HepG2 (cell line): Measurements from ENCODE around the gene NFKBIZ. TPM values are rescaled to one million over a fixed set of nuclear protein-coding genes. Genes with fewer than 3 reads are reported as not detected.

Experiments
- ATAC-seq: fragments of 200-7000 bp; cut with Tn5 transposase; 3 replicates; pipeline ENCODE4 v1.9.1; 2020; ENCODE audit warnings: mild to moderate bottlenecking, moderate library complexity
- BruUV-seq: library from RNA; stranded (reverse); fragments of 400-500 nt; replicated peaks from 2 replicates; lab custom pipeline; 2021; lab: Mats Ljungman, UMichigan
- CTCF ChIA-PET: fragments of 300-600 bp; formaldehyde crosslinking; extraction: SDS; loops from one replicate; lab custom pipeline; 2021; ENCODE audit warnings: low total read pairs, inconsistent platforms, low intra/inter-chr PET ratio; lab: Yijun Ruan, JAX
- POLR2A ChIA-PET: fragments of 350-600 bp; sonication (Branson Sonifier 250); formaldehyde crosslinking; loops from one replicate; lab custom pipeline; 2020; ENCODE audit warnings: antibody characterized with exemption, inconsistent platforms; lab: Yijun Ruan, JAX
- DNase-seq: peaks from one replicate; pipeline ENCODE4 v3.0.0-alpha.2; 2015; ENCODE audit warnings: low spot score
- FAIRE-seq: peaks from 3 replicates; lab custom pipeline; 2011; peaks lifted over from hg19 to GRCh38; lab: Jason Lieb, UNC
- H2AFZ ChIP-seq: one replicate; pipeline ENCODE4 v1.6.1; 2011; ENCODE audit warnings: low read length, inconsistent platforms
- H3K27ac ChIP-seq: fragments of 300-600 bp; 3 replicates; pipeline ENCODE4 v1.8.0; 2011; ENCODE audit warnings: mixed run types, mild to moderate bottlenecking, mixed read lengths, low read length, inconsistent platforms; ENCODE audit not compliant: insufficient read depth; ENCODE audit errors: extremely low read length
- H3K27me3 ChIP-seq, 2 experiments: fragments of 200-600 bp in 1 of 2; 2 replicates in 1 of 2; 3 replicates in 1 of 2; pipeline versions ENCODE4 v1.6.0 to v1.8.0; 2011; ENCODE audit warnings: low read length in 2 of 2, mild to moderate bottlenecking in 2 of 2, moderate library complexity in 2 of 2, inconsistent platforms in 1 of 2; ENCODE audit not compliant: insufficient read depth in 2 of 2, control insufficient read depth in 1 of 2
- H3K36me3 ChIP-seq, 2 experiments: fragments of 200-600 bp in 1 of 2; replicated peaks in 1 of 2; 2 replicates in 1 of 2; 3 replicates in 1 of 2; pipeline versions ENCODE4 v1.5.1 to v1.8.0; 2011; ENCODE audit warnings: low read length in 2 of 2, inconsistent platforms in 1 of 2; ENCODE audit not compliant: insufficient read depth in 2 of 2, control insufficient read depth in 1 of 2
- H3K4me1 ChIP-seq: 2 replicates; pipeline ENCODE4 v1.5.1; 2012; ENCODE audit warnings: low read length, inconsistent platforms; ENCODE audit not compliant: insufficient read depth
- H3K4me2 ChIP-seq: 2 replicates; pipeline ENCODE4 v1.6.0; 2011; ENCODE audit warnings: low read depth, low read length, inconsistent platforms
- H3K4me3 ChIP-seq, 3 experiments: fragments of 200-600 bp in 1 of 3; sonication (generic), shearing (Covaris generic) in 1 of 3; replicated peaks in 1 of 3; 2 replicates each; pipeline ENCODE4 v1.5.1; 2011 to 2016; ENCODE audit warnings: low read length in 3 of 3, inconsistent platforms in 2 of 3, low read depth in 2 of 3, mild to moderate bottlenecking in 2 of 3, control low read depth in 1 of 3, mixed read lengths in 1 of 3; ENCODE audit not compliant: insufficient read depth in 1 of 3
- H3K79me2 ChIP-seq: one replicate; pipeline ENCODE4 v1.6.1; 2011; ENCODE audit warnings: low read length, inconsistent platforms; ENCODE audit not compliant: insufficient read depth
- H3K9ac ChIP-seq: 2 replicates; pipeline ENCODE4 v1.6.0; 2011; ENCODE audit warnings: mild to moderate bottlenecking, low read depth, low read length, inconsistent platforms; ENCODE audit not compliant: insufficient read depth
- H3K9me3 ChIP-seq: 2 replicates; pipeline ENCODE4 v1.5.1; 2012; ENCODE audit warnings: mild to moderate bottlenecking, low read length
- H4K20me1 ChIP-seq: 2 replicates; pipeline ENCODE4 v1.6.0; 2011; ENCODE audit warnings: inconsistent platforms, mild to moderate bottlenecking, low read length, moderate library complexity; ENCODE audit not compliant: insufficient read depth
- BATF2 ChIP-seq: sonication (generic); formaldehyde crosslinking; IDR thresholded peaks from 2 replicates; pipeline ENCODE4 v1.8.0; 2022; ENCODE audit warnings: mild to moderate bottlenecking, missing genetic modification reagents, moderate library complexity
- DBP ChIP-seq: sonication (generic); formaldehyde crosslinking; IDR thresholded peaks from 2 replicates; pipeline ENCODE4 v1.4.0; 2020; ENCODE audit warnings: missing genetic modification reagents; ENCODE audit errors: not compliant biosample characterization
- FOSL2 ChIP-seq: sonication (generic); formaldehyde crosslinking; IDR thresholded peaks from 2 replicates; pipeline ENCODE4 v1.4.0; 2020; ENCODE audit warnings: missing genetic modification reagents
- KIAA2018 ChIP-seq: sonication (generic); formaldehyde crosslinking; IDR thresholded peaks from 2 replicates; pipeline ENCODE4 v1.5.0; 2020; ENCODE audit warnings: mild to moderate bottlenecking, missing genetic modification reagents, borderline replicate concordance
- KLF11 ChIP-seq: IDR thresholded peaks from 2 replicates; pipeline ENCODE4 v1.6.1; 2016; ENCODE audit warnings: missing compliant biosample characterization
- RFX5 ChIP-seq: IDR thresholded peaks from 2 replicates; pipeline ENCODE4 v1.6.1; 2011; ENCODE audit warnings: low read depth, low read length, improper control_type of control experiment
- SETDB1 ChIP-seq: sonication (generic); formaldehyde crosslinking; IDR thresholded peaks from 2 replicates; pipeline ENCODE4 v1.5.1; 2020; ENCODE audit warnings: missing genetic modification reagents, mild to moderate bottlenecking, borderline replicate concordance
- SMAD9 ChIP-seq: sonication (generic); formaldehyde crosslinking; IDR thresholded peaks from 2 replicates; pipeline ENCODE4 v1.5.1; 2020; ENCODE audit warnings: mild to moderate bottlenecking, missing genetic modification reagents
- TBX2 ChIP-seq: sonication (generic); formaldehyde crosslinking; IDR thresholded peaks from 2 replicates; pipeline ENCODE4 v1.5.0; 2020; ENCODE audit warnings: missing genetic modification reagents, mild to moderate bottlenecking, borderline replicate concordance
- TRAFD1 ChIP-seq: sonication (generic); formaldehyde crosslinking; IDR thresholded peaks from 2 replicates; pipeline ENCODE4 v1.5.1; 2020; ENCODE audit warnings: missing genetic modification reagents, mild to moderate bottlenecking, borderline replicate concordance
- ZBTB42 ChIP-seq: sonication (generic); formaldehyde crosslinking; IDR thresholded peaks from 2 replicates; pipeline ENCODE4 v1.5.0; 2020; ENCODE audit warnings: mild to moderate bottlenecking, missing genetic modification reagents
- ZNF782 ChIP-seq: sonication (generic); formaldehyde crosslinking; IDR thresholded peaks from 2 replicates; pipeline ENCODE4 v1.4.0; 2020; ENCODE audit warnings: missing genetic modification reagents, mild to moderate bottlenecking, borderline replicate concordance
- WGBS: methylation state at CpG from one replicate; pipeline ENCODE4 v1.1.6; 2017; ENCODE audit warnings: low lambda C conversion rate; 5-methylcytosine and 5-hydroxymethylcytosine counted together
- in situ Hi-C: cut with HindIII; loops from 2 replicates; pipeline ENCODE4 v1.10.0; 2017; ENCODE audit warnings: low pct_unique_long_range_greater_than_20kb; ENCODE audit not compliant: extremely low pct_ligation_motif_present
- intact Hi-C: fragments of 100-400 bp; cut with micrococcal nuclease; formaldehyde crosslinking; loops from one replicate; pipeline ENCODE4 v1.10.0; 2022; ENCODE audit not compliant: unreplicated experiment
- polyA plus RNA-seq, 8 experiments: library from polyadenylated mRNA; depleted of rRNA in 3 of 8; stranded (reverse) in 7 of 8; unstranded in 1 of 8; fragments of >200 nt; fragmentation: Illumina TruSeq in 4 of 8; extraction: Trizol in 4 of 8; gene quantifications; 2 replicates each; pipeline versions ENCODE4 v1.2.1 to v1.2.3, GENCODE V29; 2011 to 2016; ENCODE audit warnings: low read depth in 4 of 8, missing spikeins in 1 of 8, mixed read lengths in 1 of 8; ENCODE audit not compliant: insufficient read depth in 1 of 8
- total RNA-seq, 5 experiments: library from RNA; depleted of rRNA; stranded (reverse); fragments of >200 nt; fragmentation: Illumina TruSeq; extraction: Trizol; gene quantifications; 2 replicates each; pipeline ENCODE4 v1.2.3, GENCODE V29; 2016; ENCODE audit warnings: low read depth in 1 of 5

The NFKBIZ gene
- total and polyA plus RNA-seq, 2 of the 13 experiments (the other 11 are each of a cell fraction or from before 2014, with no cell fraction given): 25.9 to 60.6 TPM

GRCh38 chr3:101898039-101898438 lies 48.7 kb downstream of the NFKBIZ start (continued):
- TF ChIP-seq KIAA2018 (CRISPR knock-in tag) (no peak), RFX5 (peak; percentile 29; the same call in 1 of the 2 replicates), TBX2 (CRISPR knock-in tag) (no peak)
- TF ChIP-seq, all 625 proteins: peak for 1

- no peaks in the 10 kb centered on the region for H4K20me1 ChIP-seq
- POLR2A ChIA-PET: no interaction called here
- BruUV-seq: no TSS peak
- H2AFZ ChIP-seq: no peak overlapping the region
- ATAC-seq (no peak), DNase-seq (no peak), FAIRE-seq (no peak)
- 2% methylated on average over 5 of the region's 5 CpGs for WGBS
- in situ Hi-C loops: no loop called here
- no peaks in the 10 kb centered on the region for H3K4me1 ChIP-seq
- H3K79me2 ChIP-seq: no peaks in the 10 kb centered on the region
- H3K9ac ChIP-seq: no peak overlapping the region
- intact Hi-C loops: no loop called here
- CTCF ChIA-PET: no interaction called here
- H3K4me2 ChIP-seq: no peak overlapping the region
- H3K9me3 ChIP-seq: no peaks in the 10 kb centered on the region
- H3K36me3 ChIP-seq: no peaks in the 10 kb centered on the region
- H3K4me3 ChIP-seq: no peak overlapping the region
- no peak overlapping the region for H3K27ac ChIP-seq
- no peaks in the 10 kb centered on the region for H3K27me3 ChIP-seq
- TF ChIP-seq BATF2 (CRISPR knock-in tag) (no peak), SMAD9 (no peak), SETDB1 (no peak), KLF11 (CRISPR knock-in tag) (no peak), ZNF782 (no peak), ZBTB42 (CRISPR knock-in tag) (no peak), FOSL2 (no peak), TRAFD1 (CRISPR knock-in tag) (no peak), DBP (CRISPR knock-in tag) (no peak)
Observed at GRCh38 chr3:101898752-101899169, 49.4 kb downstream of the NFKBIZ start.
